SK-MEL-5 (cell line): Measurements from ENCODE around the gene SIRT2. TPM values are rescaled to one million over a fixed set of nuclear protein-coding genes. Genes with fewer than 3 reads are reported as not detected.

Source experiments
- DNase-seq: peaks from one replicate; pipeline ENCODE4 v3.0.0-alpha.2; 2016; ENCODE audit warnings: low read depth, low spot score
- in situ Hi-C: cut with HindIII; loops from 2 replicates; pipeline ENCODE4 v1.10.0; 2016; ENCODE audit warnings: low sequenced_read_pairs, high pct_unique_total_duplicates, low pct_unique_long_range_greater_than_20kb
- total RNA-seq: library from RNA; depleted of rRNA; stranded (reverse); fragments of >200 nt; shearing (Covaris generic); gene quantifications from 2 replicates; pipeline ENCODE4 v1.2.3, GENCODE V29; 2014

SIRT2 gene
- total RNA-seq, 1 experiment from 2014 or later = 39.5 TPM

DNA sequence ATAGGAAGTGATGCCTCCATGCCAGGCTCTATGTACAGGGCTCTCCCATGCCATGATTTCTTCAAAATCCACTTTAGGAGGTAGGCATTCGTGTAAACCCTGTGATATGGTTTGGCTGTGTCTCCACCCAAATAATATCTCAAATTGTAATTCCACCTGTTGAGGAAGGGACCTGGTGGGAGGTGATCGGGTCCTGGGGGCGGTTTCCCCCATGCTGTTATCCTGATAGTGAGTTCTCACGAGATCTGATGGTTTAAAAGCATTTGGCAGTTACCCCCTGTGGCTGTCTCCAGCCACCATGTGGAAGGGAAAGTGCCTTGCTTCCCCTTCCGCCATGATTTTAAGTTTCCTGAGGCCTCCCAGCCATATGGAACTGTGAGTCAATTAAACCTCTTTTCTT, 23.1 kb upstream of the SIRT2 start:
- no peak for DNase-seq
- in situ Hi-C loops = no loop called here

DNA sequence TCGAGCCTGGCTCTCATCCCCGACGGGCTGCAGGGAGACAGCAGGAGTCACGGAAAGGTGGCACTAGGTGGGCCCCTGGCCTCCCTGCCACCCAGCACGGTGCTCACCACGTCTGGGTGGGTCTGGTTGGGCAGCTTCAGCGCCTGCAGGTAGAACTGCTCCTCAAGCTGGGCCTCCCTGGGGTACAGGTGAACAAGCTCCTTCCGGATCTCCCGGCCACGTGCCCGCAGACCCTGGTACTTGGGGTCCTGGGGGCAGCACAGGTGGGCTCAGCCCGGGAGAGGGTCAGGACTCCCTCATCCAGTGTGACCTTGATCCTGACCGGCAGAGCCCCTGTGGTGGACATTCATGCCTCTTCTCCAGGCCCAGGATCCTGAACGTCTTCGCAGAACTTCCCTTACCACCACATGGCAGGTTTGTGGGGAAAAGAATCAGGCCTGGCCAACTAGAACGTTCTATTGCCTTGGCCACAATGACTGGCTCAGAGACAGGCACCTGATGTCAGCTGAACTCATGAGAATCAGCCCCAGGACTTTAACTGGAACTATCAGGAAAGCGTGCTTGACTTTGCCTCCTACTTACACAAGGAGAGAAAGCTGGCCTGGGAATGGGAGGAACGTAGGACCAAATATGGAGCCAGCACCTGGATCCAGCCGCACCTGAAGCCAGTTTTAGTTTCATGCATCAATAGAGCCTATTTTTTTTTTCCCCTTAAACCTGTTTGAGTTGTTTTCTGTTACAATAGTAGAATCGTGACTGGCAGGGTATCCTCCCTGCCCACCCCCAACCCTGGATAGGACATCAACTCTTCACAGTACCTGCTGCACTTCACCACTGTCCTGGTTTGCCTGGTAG, 22.2 kb upstream of the SIRT2 start:
- DNase-seq = no peak
- in situ Hi-C loops = no loop called here

DNA sequence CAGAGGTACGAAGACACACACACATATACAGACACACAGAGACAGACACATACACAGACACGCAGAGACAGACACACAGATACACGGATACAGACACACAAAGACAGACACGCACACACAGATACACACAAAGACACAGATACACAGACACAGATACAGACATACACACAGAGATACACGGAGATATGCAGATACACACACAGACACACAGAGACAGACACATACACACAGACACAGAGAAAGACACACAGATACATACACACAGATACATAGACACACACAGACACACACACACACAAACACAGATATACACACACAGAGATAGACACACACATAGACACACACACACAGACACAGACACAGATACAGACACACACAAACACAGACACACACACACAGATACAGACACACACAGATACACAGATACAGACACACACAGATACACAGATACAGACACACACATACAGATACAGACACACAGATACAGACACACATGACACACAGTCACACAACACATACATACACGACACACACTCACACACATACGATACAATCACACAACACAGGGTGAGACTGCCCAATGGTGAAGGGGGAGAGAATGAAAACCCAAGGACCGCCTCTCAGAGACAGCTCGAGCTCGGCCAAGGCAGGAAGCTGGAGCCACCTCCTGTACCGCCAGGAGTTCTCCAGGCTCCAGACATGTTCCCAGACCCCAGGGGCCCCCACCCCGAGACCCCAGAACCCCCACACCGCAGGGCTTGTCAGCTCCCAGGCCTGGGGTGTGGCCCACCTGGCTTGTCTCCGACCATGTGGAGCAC, 21.4 kb upstream of the SIRT2 start:
- in situ Hi-C loops = no loop called here
- DNase-seq = no peak

DNA sequence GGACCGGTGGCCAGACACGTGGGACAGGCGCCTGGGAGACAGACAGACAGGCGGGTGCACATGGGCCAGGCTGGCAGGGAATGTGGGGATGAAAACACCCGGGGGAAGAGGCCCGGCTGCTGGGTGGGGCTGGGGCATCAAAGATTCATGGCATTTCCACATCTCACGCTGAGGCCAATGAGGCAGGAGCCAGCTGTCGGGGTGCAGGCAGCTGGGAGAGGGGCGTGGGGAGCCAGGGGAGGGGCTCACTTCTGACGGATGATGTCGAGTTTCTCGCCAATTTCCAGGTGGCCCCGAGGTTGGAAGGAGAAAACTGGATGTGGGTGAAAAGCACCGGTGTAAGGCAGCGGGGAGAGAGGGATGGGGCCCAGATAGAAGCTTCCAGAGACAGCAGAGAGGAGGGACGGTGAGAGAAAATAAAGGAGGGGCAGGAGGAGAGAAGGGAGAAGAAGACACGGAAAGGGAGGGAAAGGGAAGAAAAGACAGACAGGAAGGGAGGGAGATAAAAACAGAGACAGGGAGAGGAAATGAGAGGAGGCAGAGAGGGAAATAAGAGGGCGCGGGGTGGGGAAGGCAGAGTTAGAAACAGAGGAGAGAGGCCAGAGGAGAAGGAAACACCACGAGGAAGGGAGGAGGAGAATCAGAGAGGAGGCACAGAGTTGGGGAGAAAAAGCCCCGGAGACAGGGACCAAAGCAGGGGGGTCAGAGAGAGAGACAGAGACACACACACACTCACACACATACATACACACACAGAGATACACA, 20.6 kb upstream of the SIRT2 start:
- in situ Hi-C loops = no loop called here
- no peak for DNase-seq

DNA sequence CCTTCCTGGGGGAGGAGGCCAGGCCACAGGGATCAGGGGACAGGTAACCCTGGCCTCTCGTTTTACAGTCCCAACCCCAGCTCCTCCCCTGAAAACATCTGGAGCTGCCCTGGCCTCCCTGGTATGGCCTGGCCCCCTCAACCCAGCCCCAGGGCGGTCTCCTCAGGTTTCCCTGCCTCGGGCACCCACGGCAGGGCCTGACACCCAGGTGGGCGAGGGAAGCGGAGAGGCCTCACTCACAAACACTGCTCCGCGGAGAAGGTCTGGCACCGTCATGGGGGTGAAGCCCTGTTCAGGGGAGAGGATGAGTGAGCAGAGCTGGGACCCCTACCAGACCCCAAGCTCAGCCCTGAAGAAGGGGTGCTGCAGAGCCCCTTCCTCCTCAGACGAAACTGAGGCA, 19.1 kb upstream of the SIRT2 start:
- in situ Hi-C loops = no loop called here
- DNase-seq = no peak

DNA sequence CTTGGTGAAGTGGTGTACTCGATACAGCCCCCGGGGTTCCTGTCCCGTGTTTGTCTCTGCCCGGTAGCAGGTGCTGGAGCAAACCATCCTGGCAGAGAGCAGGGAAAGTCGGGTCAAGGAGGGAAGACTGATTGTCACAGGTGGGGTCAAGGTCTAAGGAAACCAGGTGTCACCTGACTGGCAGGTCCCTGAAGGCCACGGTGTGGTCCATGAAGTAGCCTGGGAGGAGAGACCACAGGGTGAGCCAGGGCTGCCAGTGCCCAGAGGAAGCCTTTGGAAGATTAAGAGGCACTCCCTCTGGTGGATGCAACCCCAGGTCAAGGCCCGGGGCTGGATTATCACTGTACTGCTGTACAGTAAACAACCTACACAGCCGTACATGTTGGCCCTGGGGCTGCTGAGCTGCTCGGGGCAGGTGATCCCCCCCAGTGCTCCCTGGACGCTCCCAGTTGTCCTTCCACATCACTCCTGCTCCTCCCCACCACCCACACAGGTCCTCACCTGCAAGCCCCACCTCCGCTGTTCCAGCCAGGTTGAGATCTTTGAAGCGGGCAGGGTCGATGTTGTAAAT, 18.6 kb upstream of the SIRT2 start:
- DNase-seq = peak; percentile 34
- in situ Hi-C loops = no loop called here

DNA sequence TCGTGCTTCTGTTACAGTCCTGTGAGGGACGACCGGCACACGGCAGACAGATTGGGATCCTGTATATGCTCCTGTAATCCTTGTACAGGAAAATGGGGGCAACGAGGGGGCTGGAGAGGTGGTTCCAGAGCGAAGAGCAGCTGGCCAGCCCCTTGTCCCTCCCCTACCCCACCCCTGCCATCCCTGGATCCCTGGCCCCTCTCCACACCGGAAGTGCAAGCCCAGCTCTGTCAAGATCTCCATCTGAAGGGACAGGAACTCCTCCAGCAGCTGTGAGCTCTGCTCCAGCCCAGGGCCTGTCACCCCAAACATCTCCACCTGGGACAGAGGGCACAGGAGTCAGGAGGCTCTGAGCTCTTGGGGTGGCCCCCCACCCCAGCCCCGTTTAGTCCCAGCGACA, 18.1 kb upstream of the SIRT2 start:
- in situ Hi-C loops = no loop called here
- DNase-seq = no peak

DNA sequence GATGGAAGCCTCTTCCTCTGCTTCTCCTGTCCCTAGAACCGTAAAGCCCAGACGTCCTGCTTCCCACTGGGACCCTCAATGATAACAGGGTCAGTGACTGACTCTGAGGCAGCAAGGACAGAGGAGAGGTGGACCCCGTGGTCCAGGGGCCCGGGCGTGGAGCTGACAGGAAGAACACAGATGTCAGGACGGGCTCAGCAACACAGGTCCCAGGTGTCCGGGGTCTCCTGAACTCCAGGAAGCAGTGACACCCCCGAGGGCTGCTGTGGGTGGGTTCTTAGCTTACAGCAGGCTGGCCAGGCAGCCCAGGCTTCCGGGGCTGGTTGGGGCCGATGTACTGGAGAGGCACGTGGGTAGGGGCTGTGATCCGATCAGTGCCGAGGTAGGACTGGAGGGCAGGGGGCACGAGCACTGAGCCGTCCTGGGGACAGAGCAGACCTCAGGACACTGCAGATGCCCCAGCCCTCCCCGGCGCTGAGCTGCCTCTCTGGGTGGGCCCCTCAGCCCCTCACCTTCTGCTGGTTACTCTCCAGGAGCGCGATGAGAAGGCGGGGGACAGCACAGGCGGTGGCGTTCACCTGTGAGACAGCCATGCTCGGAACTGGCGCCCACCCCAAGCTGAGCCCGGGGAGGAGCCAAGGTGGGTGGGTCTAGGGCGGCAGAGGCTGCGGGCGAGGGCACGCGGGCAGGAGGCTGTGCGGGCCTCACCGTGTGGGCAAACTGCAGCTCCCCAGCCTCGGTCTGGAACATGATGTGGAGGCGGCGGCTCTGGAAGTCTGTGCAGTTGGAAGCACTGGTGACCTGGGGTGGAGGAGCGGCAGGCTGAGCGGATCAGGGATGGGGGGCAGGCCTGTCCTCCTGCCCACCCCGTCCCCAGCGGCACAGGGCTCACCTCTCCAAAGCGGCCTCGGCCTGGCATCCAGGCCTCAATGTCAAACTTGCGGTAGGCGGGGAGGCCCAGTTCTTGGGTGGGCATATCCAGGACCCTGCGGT, 16.2 kb upstream of the SIRT2 start:
- no peak for DNase-seq
- in situ Hi-C loops = no loop called here

DNA sequence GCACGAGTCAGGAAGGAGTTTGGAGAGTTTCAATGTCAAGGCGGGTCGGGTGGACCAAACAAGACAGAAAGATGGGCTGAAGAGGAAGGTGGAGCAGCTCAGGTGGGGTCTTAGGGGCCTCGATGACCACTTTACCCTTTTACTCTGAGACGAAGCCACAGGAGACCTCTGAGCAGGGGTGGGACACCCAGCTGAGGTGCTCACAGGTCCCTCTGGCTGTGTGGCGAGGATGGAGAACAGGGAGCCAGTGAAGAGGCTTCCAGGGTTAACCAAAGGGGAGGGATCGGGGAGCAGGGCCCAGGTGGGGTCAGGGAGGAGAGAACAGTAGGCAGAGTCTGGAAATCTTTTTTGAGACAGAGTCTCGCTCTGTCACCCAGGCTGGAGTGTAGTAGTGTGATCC, 14.5 kb upstream of the SIRT2 start:
- in situ Hi-C loops = no loop called here
- no peak for DNase-seq

DNA sequence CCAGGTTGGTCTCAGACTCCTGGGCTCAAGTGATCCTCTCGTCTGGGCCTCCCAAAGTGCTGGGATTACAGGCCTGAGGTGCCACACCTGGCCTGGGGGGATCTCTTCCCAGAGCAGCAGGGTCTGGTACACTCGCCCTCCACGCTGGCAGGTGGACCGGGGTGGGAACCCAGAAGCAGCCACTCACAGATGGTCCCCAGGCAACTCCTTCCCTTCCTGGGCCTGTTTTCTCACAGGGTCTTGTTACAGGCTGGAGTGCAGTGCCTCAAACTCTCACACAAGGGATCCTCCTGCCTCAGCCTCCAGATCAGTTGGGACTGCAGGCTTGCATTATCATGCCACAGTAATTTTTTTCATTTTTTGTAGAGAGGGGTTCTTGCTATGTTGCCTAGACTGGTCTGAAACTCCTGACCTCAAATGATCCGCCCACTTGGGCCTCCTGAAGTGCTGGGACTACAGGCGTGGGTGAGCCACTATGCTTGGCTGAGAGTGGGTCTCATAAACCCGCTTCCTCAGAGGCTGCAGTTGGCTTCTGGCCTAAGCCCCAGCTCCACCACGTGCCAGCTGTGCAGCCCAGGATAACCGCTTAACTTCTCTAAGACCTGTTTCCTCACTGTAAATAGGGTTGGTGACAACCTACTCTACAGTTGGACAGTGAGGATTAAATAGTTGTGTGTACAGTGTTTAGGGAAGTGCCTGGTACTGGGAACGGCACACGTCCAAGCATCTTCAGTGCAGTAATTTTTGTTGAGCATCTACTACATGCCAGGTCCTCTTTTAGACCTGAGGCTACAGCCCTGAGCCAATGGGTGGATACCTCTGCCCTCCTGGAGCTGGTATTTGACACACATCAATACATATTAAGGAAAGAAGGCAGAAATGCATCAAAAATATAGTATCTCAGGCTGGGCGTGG, 13.4 kb upstream of the SIRT2 start:
- no peak for DNase-seq
- in situ Hi-C loops = no loop called here

DNA sequence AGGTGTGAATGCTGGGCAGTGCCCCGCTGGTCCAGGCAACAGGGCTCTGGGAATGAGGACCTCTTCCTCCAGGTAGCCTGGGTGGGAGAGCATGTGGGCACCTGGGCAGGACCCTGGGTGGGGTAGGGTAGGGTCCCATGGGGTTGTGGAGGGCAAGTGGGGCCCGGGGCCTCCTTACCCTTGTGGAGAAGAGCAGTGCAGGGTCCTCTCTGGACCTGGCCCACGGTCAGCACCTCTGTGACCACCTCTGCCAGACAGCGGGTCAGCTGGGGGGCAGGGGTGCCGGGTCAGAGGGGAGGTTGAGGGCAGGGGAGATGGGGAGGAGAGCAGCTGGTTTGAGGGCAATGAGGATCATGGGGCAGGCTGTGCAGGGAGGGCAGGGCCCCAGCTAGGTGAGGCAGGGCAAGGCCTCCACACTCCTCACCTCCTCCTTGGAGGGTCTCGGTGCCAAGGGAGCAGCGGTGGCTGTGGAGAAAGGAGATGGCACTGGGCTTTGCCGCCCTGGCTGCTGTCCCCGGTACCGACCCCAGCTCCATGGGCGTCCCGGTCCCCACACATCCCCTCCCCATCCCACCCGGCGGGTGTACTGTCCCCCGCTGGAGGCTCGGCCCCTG, 12.1 kb upstream of the SIRT2 start:
- DNase-seq = no peak
- in situ Hi-C loops = no loop called here

DNA sequence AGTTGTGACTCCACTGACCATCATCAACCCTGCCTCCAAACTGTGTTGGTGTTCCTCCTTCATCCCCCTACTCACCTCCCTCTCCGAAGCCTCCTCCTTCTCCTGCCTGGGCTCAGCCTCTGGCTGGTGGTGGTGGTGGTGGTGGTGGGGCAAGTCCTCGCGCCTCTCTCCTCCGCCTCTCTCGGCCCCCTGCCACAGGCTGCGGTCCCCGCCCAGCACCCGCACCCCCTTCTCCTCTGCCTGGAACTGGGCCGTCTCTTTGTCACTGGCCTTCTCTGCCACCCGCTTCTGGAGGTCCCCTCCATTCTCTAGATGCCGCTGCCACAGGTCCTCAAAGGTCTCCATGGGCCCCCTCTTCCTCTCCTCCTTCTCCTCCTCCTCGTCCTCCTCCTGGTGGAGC, 11.1 kb upstream of the SIRT2 start:
- no peak for DNase-seq
- in situ Hi-C loops = no loop called here

DNA sequence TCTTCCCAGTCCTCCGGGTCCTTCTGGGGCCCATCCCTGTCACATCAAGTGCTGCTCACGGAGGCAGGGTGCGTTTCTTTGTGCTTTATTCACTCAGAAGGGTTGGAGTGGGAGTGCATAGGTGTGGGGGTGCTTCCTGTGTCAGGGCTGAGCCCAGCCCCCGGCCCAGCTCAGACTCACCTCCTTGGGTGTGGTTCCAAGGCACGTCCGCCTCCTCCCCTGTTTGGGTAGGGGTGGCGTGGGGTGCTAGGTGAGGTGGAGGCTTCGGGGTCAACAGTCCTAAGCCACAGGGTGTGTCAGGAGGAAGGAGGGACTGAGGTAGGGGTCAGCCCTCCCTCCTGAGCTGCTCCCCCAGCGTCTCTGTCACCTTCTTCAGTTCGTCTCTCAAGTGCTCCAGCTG, 9.5 kb upstream of the SIRT2 start:
- DNase-seq = no peak
- in situ Hi-C loops = no loop called here

DNA sequence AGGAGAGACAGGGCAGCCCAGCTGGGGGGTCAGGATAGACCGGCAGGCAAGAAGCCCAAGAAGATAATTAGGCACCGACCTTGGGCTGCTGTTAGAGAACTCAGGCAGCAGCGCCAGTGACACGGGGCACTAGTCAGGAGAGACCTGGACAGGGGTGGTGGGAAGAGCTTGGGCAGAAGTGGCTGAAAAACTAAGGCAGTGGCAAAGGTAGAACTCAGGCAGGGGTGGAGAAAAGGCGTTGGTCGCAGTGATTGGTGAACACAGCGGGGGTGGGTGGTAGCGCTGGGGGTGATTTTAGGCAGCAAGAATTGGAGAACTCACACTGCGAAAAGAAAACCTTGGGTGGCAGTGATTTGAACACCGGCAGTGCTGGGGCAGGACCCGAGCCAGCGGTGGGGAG, 8.3 kb upstream of the SIRT2 start:
- no peak for DNase-seq
- in situ Hi-C loops = no loop called here

DNA sequence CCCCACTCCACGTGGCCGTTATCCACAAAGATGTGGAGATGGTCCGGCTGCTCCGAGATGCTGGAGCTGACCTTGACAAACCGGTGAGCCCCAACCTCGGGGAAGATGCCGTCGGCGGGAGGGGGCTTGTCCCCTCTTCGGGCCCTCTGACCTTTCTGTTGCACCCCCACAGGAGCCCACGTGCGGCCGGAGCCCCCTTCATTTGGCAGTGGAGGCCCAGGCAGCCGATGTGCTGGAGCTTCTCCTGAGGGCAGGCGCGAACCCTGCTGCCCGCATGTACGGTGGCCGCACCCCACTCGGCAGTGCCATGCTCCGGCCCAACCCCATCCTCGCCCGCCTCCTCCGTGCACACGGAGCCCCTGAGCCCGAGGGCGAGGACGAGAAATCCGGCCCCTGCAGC, 7.8 kb upstream of the SIRT2 start:
- in situ Hi-C loops = no loop called here
- no peak for DNase-seq

DNA sequence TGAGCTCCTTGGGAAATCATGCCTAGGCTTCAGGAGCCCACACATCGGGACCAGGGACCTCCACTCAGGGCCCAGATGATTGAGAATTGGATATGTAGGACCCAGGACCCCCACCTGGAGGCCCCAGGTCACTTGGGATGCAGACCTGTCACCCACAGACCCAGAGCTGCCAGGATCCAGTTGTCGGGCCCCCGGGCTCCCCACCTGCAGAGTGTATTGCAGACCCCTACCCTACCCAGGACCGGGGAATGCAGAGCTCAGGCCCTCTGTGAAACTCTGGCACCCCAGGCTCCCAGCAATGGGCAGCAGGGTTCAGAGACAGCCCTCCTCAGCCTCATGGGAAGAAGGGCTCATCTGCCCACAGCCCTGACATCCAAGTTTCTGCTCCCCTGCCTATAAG, 6.2 kb upstream of the SIRT2 start:
- no peak for DNase-seq
- in situ Hi-C loops = no loop called here
